Measurements from ENCODE around the gene ADK.

GRCh38 chr10:74383642-74384041, 232.6 kb downstream of the ADK start:
- TF ChIP-seq CTCF (IDR thresholded peaks at IDR 0.05; ENCODE audit: extremely low read depth in 1 of 2, insufficient read depth in 1 of 2, low read depth in 1 of 2, low read length in 2 of 2) (no peak), GATA2 (IDR thresholded peaks at IDR 0.05; ENCODE audit: insufficient read depth, insufficient read length, low read depth, low read length) (no peak), EZH2 (IDR thresholded peaks at IDR 0.05; ENCODE audit: borderline replicate concordance, low read depth, low read length, severe bottlenecking) (no peak)

All from endothelial cell of umbilical vein (primary cell).